Measurements from ENCODE around the gene USB1. TPM values are rescaled to one million over a fixed set of nuclear protein-coding genes. Genes with fewer than 3 reads are reported as not detected.

USB1 gene
- total RNA-seq, 1 donor from 2014 or later = 39.7 TPM

GRCh38 chr16:58034128-58034685, 33.0 kb downstream of the USB1 start:
- TF ChIP-seq CTCF (conservative IDR thresholded peaks at IDR 0.05) = no peak
- H3K36me3 Mint-ChIP-seq = no peaks in the 10 kb centered on the region
- no peak overlapping the region for H3K27ac Mint-ChIP-seq
- no peaks in the 10 kb centered on the region for H3K9me3 Mint-ChIP-seq
- H3K4me1 Mint-ChIP-seq (ENCODE audit: unreplicated experiment) = peaks cover 7% of the 10 kb centered on the region
- no peaks in the 10 kb centered on the region for H3K27me3 Mint-ChIP-seq
- DNase-seq (ENCODE audit: extremely low spot score, unreplicated experiment) = no peak
- no peak overlapping the region for H3K4me3 Mint-ChIP-seq

GRCh38 chr16:58034774-58035173, 33.6 kb downstream of the USB1 start:
- Mint-ChIP-seq H3K27ac (no peak overlapping the region), H3K36me3 (peaks cover 3% of the 10 kb centered on the region), H3K4me3 (no peak overlapping the region), H3K4me1 (ENCODE audit: unreplicated experiment) (peaks cover 7% of the 10 kb centered on the region), H3K27me3 (no peaks in the 10 kb centered on the region), H3K9me3 (no peaks in the 10 kb centered on the region)
- no peak for TF ChIP-seq CTCF (conservative IDR thresholded peaks at IDR 0.05)
- no peak for DNase-seq (ENCODE audit: extremely low spot score, unreplicated experiment)

GRCh38 chr16:58035356-58036170, 34.4 kb downstream of the USB1 start:
- Mint-ChIP-seq H3K27me3 (no peaks in the 10 kb centered on the region), H3K4me1 (ENCODE audit: unreplicated experiment) (peaks cover 7% of the 10 kb centered on the region), H3K4me3 (no peak overlapping the region), H3K27ac (no peak overlapping the region), H3K9me3 (no peaks in the 10 kb centered on the region), H3K36me3 (peaks cover 3% of the 10 kb centered on the region)
- no peak for TF ChIP-seq CTCF (conservative IDR thresholded peaks at IDR 0.05)
- no peak for DNase-seq (ENCODE audit: extremely low spot score, unreplicated experiment)

GRCh38 chr16:58036943-58037342, 35.7 kb downstream of the USB1 start:
- Mint-ChIP-seq H3K27ac (no peak overlapping the region), H3K36me3 (peaks cover 3% of the 10 kb centered on the region), H3K9me3 (no peaks in the 10 kb centered on the region), H3K4me1 (ENCODE audit: unreplicated experiment) (peaks cover 7% of the 10 kb centered on the region), H3K27me3 (no peaks in the 10 kb centered on the region), H3K4me3 (no peak overlapping the region)
- DNase-seq (ENCODE audit: extremely low spot score, unreplicated experiment) = no peak
- TF ChIP-seq CTCF (conservative IDR thresholded peaks at IDR 0.05) = no peak

GRCh38 chr16:58037365-58038057, 36.3 kb downstream of the USB1 start:
- Mint-ChIP-seq H3K4me1 (ENCODE audit: unreplicated experiment) (peaks cover 4% of the 10 kb centered on the region), H3K27ac (no peak overlapping the region), H3K9me3 (no peaks in the 10 kb centered on the region), H3K4me3 (no peak overlapping the region), H3K36me3 (peaks cover 3% of the 10 kb centered on the region), H3K27me3 (no peaks in the 10 kb centered on the region)
- TF ChIP-seq CTCF (conservative IDR thresholded peaks at IDR 0.05) = no peak
- no peak for DNase-seq (ENCODE audit: extremely low spot score, unreplicated experiment)
